Measurements from ENCODE around the gene TSKU.

DNA sequence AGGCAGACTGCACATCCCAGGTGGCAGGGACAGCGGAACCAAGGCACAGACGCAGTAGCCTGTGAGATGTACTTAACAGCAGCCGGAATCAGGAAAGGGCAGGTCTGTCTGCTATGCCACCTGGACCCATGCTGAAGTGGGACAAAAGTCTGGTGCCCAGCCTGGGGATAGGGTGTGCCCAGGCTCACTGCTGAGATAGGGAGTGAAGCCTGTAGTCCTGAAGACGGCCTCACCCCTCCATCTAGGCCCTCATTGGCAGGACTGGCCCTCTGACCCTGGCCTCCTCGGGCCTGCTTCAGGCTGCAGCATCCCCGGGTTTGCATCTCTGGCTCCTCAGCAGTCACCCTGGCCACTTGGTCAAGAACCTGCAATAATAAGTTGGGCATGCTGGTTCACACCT, 32.4 kb upstream of the TSKU start:
- TF ChIP-seq POLR2AphosphoS5 (IDR thresholded peaks at IDR 0.05; ENCODE audit: low read depth), result no peak
- TF ChIP-seq, protein P1, sequence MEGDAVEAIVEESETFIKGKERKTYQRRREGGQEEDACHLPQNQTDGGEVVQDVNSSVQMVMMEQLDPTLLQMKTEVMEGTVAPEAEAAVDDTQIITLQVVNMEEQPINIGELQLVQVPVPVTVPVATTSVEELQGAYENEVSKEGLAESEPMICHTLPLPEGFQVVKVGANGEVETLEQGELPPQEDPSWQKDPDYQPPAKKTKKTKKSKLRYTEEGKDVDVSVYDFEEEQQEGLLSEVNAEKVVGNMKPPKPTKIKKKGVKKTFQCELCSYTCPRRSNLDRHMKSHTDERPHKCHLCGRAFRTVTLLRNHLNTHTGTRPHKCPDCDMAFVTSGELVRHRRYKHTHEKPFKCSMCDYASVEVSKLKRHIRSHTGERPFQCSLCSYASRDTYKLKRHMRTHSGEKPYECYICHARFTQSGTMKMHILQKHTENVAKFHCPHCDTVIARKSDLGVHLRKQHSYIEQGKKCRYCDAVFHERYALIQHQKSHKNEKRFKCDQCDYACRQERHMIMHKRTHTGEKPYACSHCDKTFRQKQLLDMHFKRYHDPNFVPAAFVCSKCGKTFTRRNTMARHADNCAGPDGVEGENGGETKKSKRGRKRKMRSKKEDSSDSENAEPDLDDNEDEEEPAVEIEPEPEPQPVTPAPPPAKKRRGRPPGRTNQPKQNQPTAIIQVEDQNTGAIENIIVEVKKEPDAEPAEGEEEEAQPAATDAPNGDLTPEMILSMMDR (conservative IDR thresholded peaks at IDR 0.05; ENCODE audit: low read depth in 2 of 2), result no peak

Data from GM23338 (cell line).